Jurkat, Clone E6-1 (cell line): Measurements from ENCODE around the gene SUN5. TPM values are rescaled to one million over a fixed set of nuclear protein-coding genes. Genes with fewer than 3 reads are reported as not detected.
"Not testable (repeated sequence)": the region's sequence is repeated elsewhere in the genome, so short reads cannot be mapped to it uniquely, and the experiment has no call there.

Experiments
- DNase-seq: peaks from one replicate; pipeline ENCODE4 v3.0.0-alpha.2; 2011; ENCODE audit warnings: low read depth, low spot score
- H3K4me3 ChIP-seq: 2 replicates; pipeline ENCODE4 v1.5.1; 2011; ENCODE audit warnings: mild to moderate bottlenecking, low read length, control low read depth, moderate library complexity
- polyA plus RNA-seq: library from polyadenylated mRNA; unstranded; fragments of >200 nt; gene quantifications from one replicate; pipeline ENCODE4 v1.2.1, GENCODE V29; 2012; ENCODE audit warnings: missing spikeins; ENCODE audit not compliant: insufficient read length, insufficient read depth

SUN5 gene
- polyA plus RNA-seq: not detected

GRCh38 chr20:33004141-33004751 lies at the start of gene SUN5:
Gene SUN5 (minus strand): TSS chr20:33004433. CDS start chr20:33004340, 93 bp downstream.
- no peak within 1 kb of the TSS for H3K4me3 ChIP-seq
- no peak for DNase-seq

- H3K4me3 ChIP-seq: no peak within 1 kb of the TSS
- no peak for DNase-seq
Measured at GRCh38 chr20:33053291-33054106, 49.3 kb upstream of the SUN5 start, which contains the start of gene BPIFB3. Gene BPIFB3 (plus strand): TSS chr20:33053903. CDS start chr20:33055436, 1,533 bp downstream.

GRCh38 chr20:33051333-33051732 lies 47.1 kb upstream of the SUN5 start:
- no peak for DNase-seq
- H3K4me3 ChIP-seq: no peak overlapping the region

- no peak overlapping the region for H3K4me3 ChIP-seq
- DNase-seq: no peak
Measured at GRCh38 chr20:33046412-33046811, 42.2 kb upstream of the SUN5 start.

GRCh38 chr20:33045129-33045721 lies 41.0 kb upstream of the SUN5 start:
- H3K4me3 ChIP-seq: not testable (repeated sequence)

GRCh38 chr20:33043731-33044181 lies 39.5 kb upstream of the SUN5 start:
- no peak overlapping the region for H3K4me3 ChIP-seq
- no peak for DNase-seq

More at GRCh38 chr20:33045129-33045721, 41.0 kb upstream of the SUN5 start:
- not testable (repeated sequence) for DNase-seq

- no peak overlapping the region for H3K4me3 ChIP-seq
- DNase-seq: no peak
Measured at GRCh38 chr20:33042983-33043730, 38.9 kb upstream of the SUN5 start.

GRCh38 chr20:33042430-33042829 lies 38.2 kb upstream of the SUN5 start:
- DNase-seq: no peak
- no peak overlapping the region for H3K4me3 ChIP-seq

- no peak for DNase-seq
- H3K4me3 ChIP-seq: no peak overlapping the region
Measured at GRCh38 chr20:33038243-33038642, 34.0 kb upstream of the SUN5 start.

- no peak overlapping the region for H3K4me3 ChIP-seq
- DNase-seq: no peak
Measured at GRCh38 chr20:33037456-33037855, 33.2 kb upstream of the SUN5 start.

- H3K4me3 ChIP-seq: no peak overlapping the region
- no peak for DNase-seq
Measured at GRCh38 chr20:33034901-33035492, 30.8 kb upstream of the SUN5 start.

GRCh38 chr20:33034115-33034514 lies 29.9 kb upstream of the SUN5 start:
- no peak overlapping the region for H3K4me3 ChIP-seq
- DNase-seq: no peak

- H3K4me3 ChIP-seq: no peak overlapping the region
- DNase-seq: no peak
Measured at GRCh38 chr20:33033381-33033780, 29.1 kb upstream of the SUN5 start.

- no peak overlapping the region for H3K4me3 ChIP-seq
- no peak for DNase-seq
Measured at GRCh38 chr20:33032555-33032954, 28.3 kb upstream of the SUN5 start.

- H3K4me3 ChIP-seq: no peak within 1 kb of the TSS
- no peak for DNase-seq
Measured at GRCh38 chr20:33031531-33031930, 27.3 kb upstream of the SUN5 start, which contains the start of gene BPIFB6. Gene BPIFB6 (plus strand): TSS chr20:33031648. CDS start chr20:33031648, 0 bp downstream.

- H3K4me3 ChIP-seq: no peak overlapping the region
- DNase-seq: no peak
Measured at GRCh38 chr20:33030569-33030968, 26.3 kb upstream of the SUN5 start.

- DNase-seq: no peak
- H3K4me3 ChIP-seq: no peak overlapping the region
Measured at GRCh38 chr20:33030076-33030475, 25.8 kb upstream of the SUN5 start.

GRCh38 chr20:33028875-33029274 lies 24.6 kb upstream of the SUN5 start:
- DNase-seq: no peak
- no peak overlapping the region for H3K4me3 ChIP-seq
